Right ventricle myocardium superior (tissue), 1 donor: ENCODE measurements around the gene DKK3. TPM values are rescaled to one million over a fixed set of nuclear protein-coding genes. Genes with fewer than 3 reads are reported as not detected.

Experiments used
- ATAC-seq: fragments of 200-7000 bp; cut with Tn5 transposase; one replicate; pipeline ENCODE4 v1.9.1; 2020; ENCODE audit warnings: mild to moderate bottlenecking; ENCODE audit not compliant: poor library complexity
- DNase-seq: peaks from one replicate; pipeline ENCODE4 v3.0.0-alpha.2; 2020
- intact Hi-C: fragments of 100-400 bp; cut with DNase I; formaldehyde crosslinking; loops from one replicate; pipeline ENCODE4 v1.11.2; 2022
- total RNA-seq: library from RNA; stranded (reverse); fragmentation: NEBNext Ultra II Directional; extraction: Animal tissue kit (Norgen Biotek cat#: 25700); gene quantifications from one replicate; pipeline ENCODE4 v1.2.1, GENCODE V29; 2021
- donor health status: DM: no; HTN: yes; CAD: no; lungs with severe emphysema.

The DKK3 gene
- total RNA-seq, 1 donor from 2014 or later, result 520 TPM

GRCh38 chr11:11988099-11988651 lies 20.3 kb downstream of the DKK3 start:
- DNase-seq (no peak), ATAC-seq (no peak)
- intact Hi-C loops, result no loop called here

GRCh38 chr11:11987503-11988022 lies 20.9 kb downstream of the DKK3 start:
- no peak for DNase-seq
- ATAC-seq, result no peak
- intact Hi-C loops, result no loop called here

- ATAC-seq, result peak; percentile 52
- intact Hi-C loops, result no loop called here
- no peak for DNase-seq
Measured at GRCh38 chr11:11985954-11986949, 22.2 kb downstream of the DKK3 start.

GRCh38 chr11:11985016-11985715 lies 23.3 kb downstream of the DKK3 start:
- ATAC-seq, result no peak
- intact Hi-C loops, result no loop called here
- DNase-seq, result no peak

GRCh38 chr11:11984563-11984962 lies 23.9 kb downstream of the DKK3 start:
- no peak for ATAC-seq
- DNase-seq, result no peak
- intact Hi-C loops, result no loop called here

- intact Hi-C loops, result no loop called here
- ATAC-seq, result no peak
- no peak for DNase-seq
Measured at GRCh38 chr11:11983427-11983826, 25.0 kb downstream of the DKK3 start.

- no peak for DNase-seq
- ATAC-seq, result no peak
- intact Hi-C loops, result no loop called here
Measured at GRCh38 chr11:11982975-11983374, 25.5 kb downstream of the DKK3 start.

GRCh38 chr11:11982461-11982860 lies 26.0 kb downstream of the DKK3 start:
- no peak for ATAC-seq
- no peak for DNase-seq
- intact Hi-C loops, result no loop called here

GRCh38 chr11:11981840-11982239 lies 26.6 kb downstream of the DKK3 start:
- no peak for ATAC-seq
- intact Hi-C loops, result no loop called here
- no peak for DNase-seq

GRCh38 chr11:11981364-11981763 lies 27.1 kb downstream of the DKK3 start:
- DNase-seq, result no peak
- intact Hi-C loops, result no loop called here
- ATAC-seq, result no peak

GRCh38 chr11:11980841-11981308 lies 27.6 kb downstream of the DKK3 start:
- DNase-seq (no peak), ATAC-seq (no peak)
- intact Hi-C loops, result no loop called here

GRCh38 chr11:11980200-11980599 lies 28.2 kb downstream of the DKK3 start:
- DNase-seq (no peak), ATAC-seq (no peak)
- intact Hi-C loops, result no loop called here

- intact Hi-C loops, result no loop called here
- DNase-seq (peak; percentile 65), ATAC-seq (peak; percentile 63)
Measured at GRCh38 chr11:11979488-11980117, 28.8 kb downstream of the DKK3 start.

- intact Hi-C loops, result no loop called here
- peak; percentile 71 for ATAC-seq
- peak; percentile 92 for DNase-seq
Measured at GRCh38 chr11:11978792-11979487, 29.5 kb downstream of the DKK3 start.

GRCh38 chr11:11978098-11978637 lies 30.3 kb downstream of the DKK3 start:
- DNase-seq (no peak), ATAC-seq (no peak)
- intact Hi-C loops, result no loop called here

GRCh38 chr11:11977206-11977938 lies 31.1 kb downstream of the DKK3 start:
- ATAC-seq (peak; percentile 40), DNase-seq (peak; percentile 84)
- intact Hi-C loops, result no loop called here

GRCh38 chr11:11976481-11977127 lies 31.8 kb downstream of the DKK3 start:
- DNase-seq (peak; percentile 69), ATAC-seq (peak; percentile 2)
- intact Hi-C loops, result no loop called here
